Karpas-422 (cell line): ENCODE results near the gene SNX32. TPM values are rescaled to one million over a fixed set of nuclear protein-coding genes. Genes with fewer than 3 reads are reported as not detected.
A peak's percentile ranks its signal among the peaks of the same experiment; 100 is the strongest.

Experiments used
- DNase-seq: peaks from one replicate; pipeline ENCODE4 v3.0.0-alpha.2; 2015
- H2AFZ ChIP-seq: fragments of 200-600 bp; sonication (generic); 2 replicates; pipeline ENCODE4 v1.6.1; 2014; ENCODE audit warnings: antibody characterized with exemption, low read length, mixed read lengths
- H3K27ac ChIP-seq: fragments of 200-600 bp; sonication (generic); 2 replicates; pipeline ENCODE4 v1.5.1; 2014; ENCODE audit warnings: mild to moderate bottlenecking, low read length, moderate library complexity
- H3K27me3 ChIP-seq: fragments of 200-600 bp; sonication (generic); 2 replicates; pipeline ENCODE4 v1.6.1; 2014; ENCODE audit warnings: low read length, mixed read lengths
- H3K36me3 ChIP-seq: fragments of 200-600 bp; sonication (generic); 2 replicates; pipeline ENCODE4 v1.6.1; 2014; ENCODE audit warnings: low read length, mixed read lengths; ENCODE audit not compliant: insufficient read depth
- H3K4me1 ChIP-seq: fragments of 200-600 bp; sonication (generic); 2 replicates; pipeline ENCODE4 v1.6.1; 2014; ENCODE audit warnings: mild to moderate bottlenecking, low read length, mixed read lengths
- H3K4me2 ChIP-seq: fragments of 200-600 bp; sonication (generic); 2 replicates; pipeline ENCODE4 v1.6.1; 2014; ENCODE audit warnings: low read length, low read depth, mild to moderate bottlenecking; ENCODE audit not compliant: poor library complexity, severe bottlenecking
- H3K4me3 ChIP-seq: fragments of 200-600 bp; sonication (generic); 2 replicates; pipeline ENCODE4 v1.5.1; 2014; ENCODE audit warnings: mild to moderate bottlenecking, antibody characterized with exemption, low read length, mixed read lengths
- H3K79me2 ChIP-seq: fragments of 200-600 bp; sonication (generic); 2 replicates; pipeline ENCODE4 v1.6.1; 2014; ENCODE audit warnings: mild to moderate bottlenecking, low read length, mixed read lengths
- H3K9ac ChIP-seq: fragments of 200-600 bp; sonication (generic); 2 replicates; pipeline ENCODE4 v1.6.0; 2014; ENCODE audit warnings: low read length
- H3K9me2 ChIP-seq: fragments of 200-600 bp; sonication (generic), shearing (Covaris generic); replicated peaks from 2 replicates; pipeline ENCODE4 v1.6.0; 2014; ENCODE audit warnings: mild to moderate bottlenecking, low read length, moderate library complexity; ENCODE audit not compliant: insufficient read depth
- H3K9me3 ChIP-seq: fragments of 300-700, 200-600 bp; sonication (generic); 2 replicates; pipeline ENCODE4 v1.6.1; 2014; ENCODE audit warnings: low read length, mixed read lengths
- H4K20me1 ChIP-seq: fragments of 200-600 bp; sonication (generic); 2 replicates; pipeline ENCODE4 v1.6.1; 2014; ENCODE audit warnings: mild to moderate bottlenecking, antibody characterized with exemption, low read length, low read depth; ENCODE audit not compliant: insufficient read depth
- total RNA-seq: library from RNA; depleted of rRNA; stranded (reverse); fragments of >200 nt; shearing (Covaris generic); gene quantifications from 2 replicates; pipeline ENCODE4 v1.2.3, GENCODE V29; 2014; ENCODE audit warnings: low replicate concordance; rRNA removed

Gene SNX32
- total RNA-seq, 1 experiment from 2014 or later, result not detected

GRCh38 chr11:65900125-65900898 lies 66.5 kb downstream of the SNX32 start, which contains the start of gene FOSL1:
TSS of gene FOSL1 (minus strand) at chr11:65900388. CDS start at chr11:65900339, 49 bp downstream.
- Histone ChIP-seq H3K27me3 (no peaks in the 10 kb centered on the region), H3K4me3 (peak within 1 kb of the TSS; percentile 55; the same call in 1 of the 2 replicates), H3K79me2 (no peaks in the 10 kb centered on the region), H3K9ac (0 out of 2 replicates have a peak within 1 kb of the TSS, but pooled peaks have one; percentile 27), H4K20me1 (no peaks in the 10 kb centered on the region), H3K4me2 (peak within 1 kb of the TSS; percentile 69), H3K4me1 (peaks cover 11% of the 10 kb centered on the region), H3K36me3 (no peaks in the 10 kb centered on the region), H3K9me3 (no peaks in the 10 kb centered on the region), H3K27ac (no peak within 1 kb of the TSS), H3K9me2 (no peaks in the 10 kb centered on the region), H2AFZ (no peak within 1 kb of the TSS)
- peak; percentile 87 for DNase-seq

- Histone ChIP-seq H3K27ac (no peak overlapping the region), H3K4me2 (peak overlapping the region; percentile 69), H4K20me1 (no peaks in the 10 kb centered on the region), H2AFZ (no peak overlapping the region), H3K9me3 (no peaks in the 10 kb centered on the region), H3K79me2 (no peaks in the 10 kb centered on the region), H3K4me1 (peaks cover 11% of the 10 kb centered on the region), H3K9me2 (no peaks in the 10 kb centered on the region), H3K4me3 (no peak overlapping the region), H3K9ac (no peak overlapping the region), H3K27me3 (no peaks in the 10 kb centered on the region), H3K36me3 (no peaks in the 10 kb centered on the region)
- no peak for DNase-seq
Observed at GRCh38 chr11:65900899-65901180, 67.1 kb downstream of the SNX32 start.

GRCh38 chr11:65903068-65903481 lies 69.3 kb downstream of the SNX32 start:
- H3K27me3 ChIP-seq, result no peaks in the 10 kb centered on the region
- no peak overlapping the region for H3K4me2 ChIP-seq
- H2AFZ ChIP-seq, result no peak overlapping the region
- no peaks in the 10 kb centered on the region for H3K79me2 ChIP-seq
- DNase-seq, result no peak
- H3K9me3 ChIP-seq, result no peaks in the 10 kb centered on the region
- H3K27ac ChIP-seq, result no peak overlapping the region
- no peak overlapping the region for H3K4me3 ChIP-seq
- H4K20me1 ChIP-seq, result no peaks in the 10 kb centered on the region
- no peak overlapping the region for H3K9ac ChIP-seq
- H3K4me1 ChIP-seq, result peaks cover 11% of the 10 kb centered on the region
- no peaks in the 10 kb centered on the region for H3K9me2 ChIP-seq
- no peaks in the 10 kb centered on the region for H3K36me3 ChIP-seq

Other genes starting within 250 kb of the SNX32 start
- 0.25 and 0.48 TPM in 2 replicates for gene KCNK7, start 238.2 kb upstream of the SNX32 start, total RNA-seq
- gene MAP3K11, start 219.7 kb upstream of the SNX32 start, total RNA-seq, result 11.8 and 28.0 TPM in 2 replicates
- gene PCNX3, start 218.2 kb upstream of the SNX32 start, total RNA-seq, result 20.4 and 28.5 TPM in 2 replicates
- 74.6 and 123 TPM in 2 replicates for gene SIPA1, start 195.9 kb upstream of the SNX32 start, total RNA-seq
- 42.6 and 44.0 TPM in 2 replicates for gene RELA, start 171.0 kb upstream of the SNX32 start, total RNA-seq
- 17.8 and 23.9 TPM in 2 replicates for gene KAT5, start 121.7 kb upstream of the SNX32 start, total RNA-seq
- gene RNASEH2C, start 113.2 kb upstream of the SNX32 start, total RNA-seq, result 70.7 and 133 TPM in 2 replicates
- 11.1 and 19.8 TPM in 2 replicates for gene AP5B1, start 53.0 kb upstream of the SNX32 start, total RNA-seq
- not detected in 2 replicates for gene OVOL1, start 46.9 kb upstream of the SNX32 start, total RNA-seq
- 514 and 827 TPM in 2 replicates for gene CFL1, start 24.2 kb downstream of the SNX32 start, total RNA-seq
- 41.3 and 89.0 TPM in 2 replicates for gene MUS81, start 26.5 kb downstream of the SNX32 start, total RNA-seq
- 1.3 and 2.6 TPM in 2 replicates for gene EFEMP2, start 38.8 kb downstream of the SNX32 start, total RNA-seq
- gene CTSW, start 45.9 kb downstream of the SNX32 start, total RNA-seq, result not detected in 2 replicates
- gene FIBP, start 54.5 kb downstream of the SNX32 start, total RNA-seq, result 207 and 248 TPM in 2 replicates
- 21.3 and 56.7 TPM in 2 replicates for gene CCDC85B, start 56.7 kb downstream of the SNX32 start, total RNA-seq
- gene FOSL1, start 66.4 kb downstream of the SNX32 start, total RNA-seq, result not detected in 2 replicates
- 7.3 and 11.0 TPM in 2 replicates for gene C11orf68, start 85.1 kb downstream of the SNX32 start, total RNA-seq
- 66.2 and 111 TPM in 2 replicates for gene DRAP1, start 85.5 kb downstream of the SNX32 start, total RNA-seq
- not detected in 2 replicates for gene TSGA10IP, start 111.5 kb downstream of the SNX32 start, total RNA-seq
- gene SART1, start 127.8 kb downstream of the SNX32 start, total RNA-seq, result 23.1 and 63.2 TPM in 2 replicates
- 39.4 and 57.0 TPM in 2 replicates for gene EIF1AD, start 168.2 kb downstream of the SNX32 start, total RNA-seq
- gene BANF1, start 168.5 kb downstream of the SNX32 start, total RNA-seq, result 44.3 and 84.2 TPM in 2 replicates
- not detected in 2 replicates for gene CST6, start 178.0 kb downstream of the SNX32 start, total RNA-seq
- gene CATSPER1, start 192.5 kb downstream of the SNX32 start, total RNA-seq, result not detected in 2 replicates
- gene GAL3ST3, start 215.2 kb downstream of the SNX32 start, total RNA-seq, result not detected in 2 replicates
- 89.0 and 166 TPM in 2 replicates for gene SF3B2, start 218.4 kb downstream of the SNX32 start, total RNA-seq
- gene PACS1, start 236.3 kb downstream of the SNX32 start, total RNA-seq, result 60.5 and 81.1 TPM in 2 replicates